Neural crest cell (in vitro differentiated cells): Measurements from ENCODE around the gene ANKRD13D. TPM values are rescaled to one million over a fixed set of nuclear protein-coding genes. Genes with fewer than 3 reads are reported as not detected.
A peak's percentile ranks its signal among the peaks of the same experiment; 100 is the strongest.

ENCODE experiments used
- DNase-seq: peaks from one replicate; pipeline ENCODE4 v3.0.0; 2021; ENCODE audit warnings: low read depth, mixed read lengths, low spot score
- H3K27ac Mint-ChIP-seq: one replicate; pipeline ENCODE4 v1.8.0; 2021; ENCODE audit warnings: mild to moderate bottlenecking, mixed read lengths; ENCODE audit not compliant: unreplicated experiment
- H3K27me3 Mint-ChIP-seq: 2 replicates; pipeline ENCODE4 v1.8.0; 2021; ENCODE audit warnings: low read depth, mild to moderate bottlenecking, mixed read lengths
- H3K36me3 Mint-ChIP-seq: 2 replicates; pipeline ENCODE4 v1.8.0; 2021; ENCODE audit warnings: low read depth, mild to moderate bottlenecking, mixed read lengths
- H3K4me1 Mint-ChIP-seq: 2 replicates; pipeline ENCODE4 v1.8.0; 2021; ENCODE audit warnings: mixed read lengths
- H3K4me3 Mint-ChIP-seq: one replicate; pipeline ENCODE4 v1.8.0; 2021; ENCODE audit warnings: mild to moderate bottlenecking, mixed read lengths
- H3K9me3 Mint-ChIP-seq: 2 replicates; pipeline ENCODE4 v1.8.0; 2021; ENCODE audit warnings: mixed read lengths
- total RNA-seq: library from RNA; stranded (reverse); gene quantifications from 2 replicates; pipeline ENCODE4 v1.2.1, GENCODE V29; 2021
- TF ChIP-seq, protein P1 (sequence below): fragments of 200-600 bp; sonication (generic); conservative IDR thresholded peaks from 2 replicates; pipeline ENCODE4 v1.5.0; 2021; ENCODE audit warnings: antibody characterized with exemption, mild to moderate bottlenecking

ANKRD13D gene
- total RNA-seq, 1 donor from 2014 or later, result 71.8 TPM

DNA sequence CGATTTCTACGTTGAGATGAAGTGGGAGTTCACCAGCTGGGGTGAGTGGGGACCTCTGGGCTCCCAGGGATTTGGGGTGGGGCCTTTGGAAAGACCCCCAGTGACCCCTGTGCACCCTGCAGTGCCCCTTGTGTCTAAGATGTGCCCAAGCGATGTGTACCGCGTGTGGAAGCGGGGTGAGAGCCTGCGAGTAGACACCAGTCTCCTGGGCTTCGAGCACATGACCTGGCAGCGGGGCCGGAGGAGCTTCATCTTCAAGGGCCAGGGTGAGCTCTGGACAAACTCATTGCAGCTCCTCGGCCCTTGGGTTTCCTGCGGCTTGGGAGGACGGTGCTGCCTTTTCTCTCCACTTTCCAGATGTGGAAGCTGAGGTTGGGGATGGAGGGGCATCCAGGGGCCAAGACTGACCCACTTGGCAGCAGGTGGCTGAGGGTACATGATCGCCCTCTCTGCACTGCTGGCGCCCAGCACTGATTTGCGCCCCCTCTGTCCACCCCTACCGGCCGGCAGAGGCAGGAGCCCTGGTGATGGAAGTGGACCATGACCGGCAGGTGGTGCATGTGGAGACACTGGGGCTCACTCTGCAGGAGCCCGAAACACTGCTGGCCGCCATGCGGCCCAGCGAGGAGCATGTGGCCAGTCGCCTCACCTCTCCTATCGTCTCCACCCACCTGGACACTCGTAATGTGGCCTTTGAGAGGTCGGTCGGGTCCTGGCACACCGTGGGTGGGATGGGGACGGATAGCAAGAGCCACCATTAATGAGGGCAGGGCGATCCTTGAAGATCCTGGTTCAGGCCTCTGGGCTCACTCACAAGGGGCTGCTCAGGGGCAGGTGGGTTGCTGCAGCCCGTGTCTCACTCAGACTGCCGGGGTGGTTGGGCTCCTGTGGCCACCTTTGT is 2.6 kb downstream of the ANKRD13D start:
- peaks cover 23% of the 10 kb centered on the region for H3K4me1 Mint-ChIP-seq
- H3K27ac Mint-ChIP-seq, result no peak overlapping the region
- peak overlapping the region; percentile 76 for H3K4me3 Mint-ChIP-seq
- peaks cover 2% of the 10 kb centered on the region for H3K27me3 Mint-ChIP-seq
- TF ChIP-seq, protein P1, sequence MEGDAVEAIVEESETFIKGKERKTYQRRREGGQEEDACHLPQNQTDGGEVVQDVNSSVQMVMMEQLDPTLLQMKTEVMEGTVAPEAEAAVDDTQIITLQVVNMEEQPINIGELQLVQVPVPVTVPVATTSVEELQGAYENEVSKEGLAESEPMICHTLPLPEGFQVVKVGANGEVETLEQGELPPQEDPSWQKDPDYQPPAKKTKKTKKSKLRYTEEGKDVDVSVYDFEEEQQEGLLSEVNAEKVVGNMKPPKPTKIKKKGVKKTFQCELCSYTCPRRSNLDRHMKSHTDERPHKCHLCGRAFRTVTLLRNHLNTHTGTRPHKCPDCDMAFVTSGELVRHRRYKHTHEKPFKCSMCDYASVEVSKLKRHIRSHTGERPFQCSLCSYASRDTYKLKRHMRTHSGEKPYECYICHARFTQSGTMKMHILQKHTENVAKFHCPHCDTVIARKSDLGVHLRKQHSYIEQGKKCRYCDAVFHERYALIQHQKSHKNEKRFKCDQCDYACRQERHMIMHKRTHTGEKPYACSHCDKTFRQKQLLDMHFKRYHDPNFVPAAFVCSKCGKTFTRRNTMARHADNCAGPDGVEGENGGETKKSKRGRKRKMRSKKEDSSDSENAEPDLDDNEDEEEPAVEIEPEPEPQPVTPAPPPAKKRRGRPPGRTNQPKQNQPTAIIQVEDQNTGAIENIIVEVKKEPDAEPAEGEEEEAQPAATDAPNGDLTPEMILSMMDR, result no peak
- peaks cover 32% of the 10 kb centered on the region for H3K36me3 Mint-ChIP-seq
- H3K9me3 Mint-ChIP-seq, result peaks cover 4% of the 10 kb centered on the region
- DNase-seq, result no peak

DNA sequence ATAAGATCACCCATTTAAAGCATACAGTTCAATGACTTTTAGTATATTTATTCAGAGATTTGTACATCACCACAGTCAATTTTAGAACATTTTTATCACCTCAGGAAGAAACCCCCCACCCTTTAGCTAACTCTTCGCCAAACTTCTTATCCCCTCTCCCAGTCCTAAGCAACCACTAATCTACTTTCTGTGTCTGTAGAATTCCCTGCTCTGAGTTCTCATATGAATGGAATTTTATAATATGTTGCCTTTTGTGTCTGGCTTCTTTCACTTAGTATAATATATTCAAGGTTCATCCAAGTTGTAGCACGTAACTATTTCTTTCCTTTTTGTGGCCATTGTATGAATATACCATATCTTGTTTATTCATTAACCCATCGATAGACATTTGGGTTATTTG is 3.6 kb downstream of the ANKRD13D start:
- Mint-ChIP-seq H3K27ac (peak overlapping the region; percentile 2), H3K4me1 (peaks cover 16% of the 10 kb centered on the region), H3K27me3 (no peaks in the 10 kb centered on the region), H3K36me3 (peaks cover 37% of the 10 kb centered on the region), H3K4me3 (peak overlapping the region; percentile 76), H3K9me3 (peaks cover 4% of the 10 kb centered on the region)
- no peak for DNase-seq
- TF ChIP-seq, protein P1, result no peak

DNA sequence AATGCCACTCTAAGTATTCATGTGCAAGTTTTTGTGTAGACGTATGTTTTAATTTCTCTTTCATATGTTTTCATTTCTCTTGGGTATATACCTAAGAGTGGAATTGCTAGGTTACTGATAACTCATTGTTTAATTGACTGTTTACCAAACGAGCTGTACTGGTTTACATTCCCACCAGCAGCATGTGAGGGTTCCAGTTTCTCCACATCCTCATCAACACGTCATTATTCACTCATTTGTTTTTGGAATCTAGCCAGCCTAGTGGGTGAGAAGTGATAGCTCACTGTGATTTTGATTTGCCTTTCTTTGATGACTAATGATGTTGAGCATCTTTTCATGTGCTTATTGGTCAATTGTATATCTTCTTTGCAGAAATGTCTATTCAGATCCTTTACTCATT is 4.0 kb downstream of the ANKRD13D start:
- TF ChIP-seq, protein P1, result no peak
- Mint-ChIP-seq H3K4me3 (peak overlapping the region; percentile 76), H3K27me3 (no peaks in the 10 kb centered on the region), H3K4me1 (peaks cover 12% of the 10 kb centered on the region), H3K9me3 (peaks cover 4% of the 10 kb centered on the region), H3K27ac (no peak overlapping the region), H3K36me3 (peaks cover 35% of the 10 kb centered on the region)
- no peak for DNase-seq

DNA sequence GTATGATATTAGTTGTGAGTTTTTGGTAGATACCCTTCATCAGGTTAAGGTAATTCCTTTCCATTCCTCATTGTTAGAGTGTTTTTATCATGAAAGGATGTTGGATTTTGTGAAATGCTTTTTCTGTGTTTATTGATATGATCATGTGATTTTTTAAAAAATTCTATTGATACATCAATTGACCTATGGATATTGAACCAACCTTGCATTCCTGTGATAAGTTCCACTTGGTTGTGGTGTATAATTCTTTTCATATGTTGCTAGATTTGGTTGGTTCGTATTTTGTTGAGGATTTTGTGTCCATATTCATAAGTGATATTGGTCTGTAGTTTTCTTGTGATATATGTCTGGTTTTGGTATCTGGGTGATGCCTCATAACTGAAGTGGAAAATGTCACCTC is 6.7 kb downstream of the ANKRD13D start:
- no peak for DNase-seq
- TF ChIP-seq, protein P1, result no peak
- Mint-ChIP-seq H3K27me3 (no peaks in the 10 kb centered on the region), H3K9me3 (peaks cover 4% of the 10 kb centered on the region), H3K4me3 (no peak overlapping the region), H3K36me3 (peaks cover 40% of the 10 kb centered on the region), H3K4me1 (peaks cover 11% of the 10 kb centered on the region), H3K27ac (no peak overlapping the region)

DNA sequence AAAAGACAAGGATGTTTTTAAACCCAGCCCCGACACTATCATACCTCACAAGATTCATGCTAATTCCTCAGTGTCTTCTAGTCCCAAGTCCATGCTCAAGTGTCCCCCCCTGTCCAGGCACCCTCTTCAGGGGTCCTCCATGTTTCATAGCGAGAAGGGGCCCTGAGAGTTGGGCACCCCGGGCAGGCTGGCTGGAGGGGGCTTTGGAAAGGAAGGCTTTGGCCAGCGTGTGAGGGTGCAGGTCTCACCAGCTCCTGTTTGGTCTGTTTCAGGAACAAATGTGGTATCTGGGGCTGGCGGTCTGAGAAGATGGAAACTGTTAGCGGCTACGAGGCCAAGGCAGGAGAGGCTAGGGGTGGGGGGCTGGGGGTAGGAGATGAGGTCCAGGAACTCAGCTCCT is 9.7 kb downstream of the ANKRD13D start:
- Mint-ChIP-seq H3K27me3 (peaks cover 8% of the 10 kb centered on the region), H3K4me3 (peak overlapping the region; percentile 10), H3K9me3 (peaks cover 4% of the 10 kb centered on the region), H3K4me1 (peaks cover 8% of the 10 kb centered on the region), H3K36me3 (peaks cover 29% of the 10 kb centered on the region), H3K27ac (peak overlapping the region; percentile 72)
- TF ChIP-seq, protein P1, result no peak
- no peak for DNase-seq
